AG04450 (cell line): Measurements from ENCODE around the gene KRT9. TPM values are rescaled to one million over a fixed set of nuclear protein-coding genes. Genes with fewer than 3 reads are reported as not detected.

Experiments
- CTCF ChIA-PET: fragments of 300-600, 350-600 bp; formaldehyde crosslinking; extraction: SDS; loops from one replicate; lab custom pipeline; 2022; ENCODE audit warnings: antibody characterized with exemption, inconsistent platforms; lab: Charles Lee
- POLR2A ChIA-PET: fragments of 350-600 bp; formaldehyde crosslinking; extraction: SDS; loops from one replicate; lab custom pipeline; 2021; ENCODE audit warnings: antibody characterized with exemption, inconsistent platforms; lab: Yijun Ruan, JAX
- DNase-seq: peaks from one replicate; pipeline ENCODE4 v3.0.0-alpha.2; 2011; ENCODE audit warnings: low read depth, low spot score
- H3K27ac ChIP-seq: one replicate; pipeline ENCODE4 v1.5.1; 2012; ENCODE audit warnings: low read depth, low read length, control low read depth
- H3K27me3 ChIP-seq: one replicate; pipeline ENCODE4 v1.6.0; 2012; ENCODE audit warnings: low read length; ENCODE audit not compliant: control insufficient read depth, insufficient read depth
- H3K4me3 ChIP-seq: 2 replicates; pipeline ENCODE4 v1.5.1; 2011; ENCODE audit warnings: mild to moderate bottlenecking, low read depth, low read length, control low read depth
- H3K9me3 ChIP-seq: 2 replicates; pipeline ENCODE4 v1.5.1; 2012; ENCODE audit warnings: low read length; ENCODE audit not compliant: control insufficient read depth, insufficient read depth
- CTCF ChIP-seq: IDR thresholded peaks from 2 replicates; pipeline ENCODE4 v1.5.1; 2011; ENCODE audit warnings: low read depth, low read length, control low read depth, inconsistent platforms
- polyA plus RNA-seq: library from polyadenylated mRNA; depleted of rRNA; stranded (reverse); fragments of >200 nt; gene quantifications from 2 replicates; pipeline ENCODE4 v1.2.3, GENCODE V29; 2011; rRNA removed

Gene KRT9
- polyA plus RNA-seq, 1 experiment: not detected

- DNase-seq: no peak
- POLR2A ChIA-PET: no interaction called here
- no peak for TF ChIP-seq CTCF
These were observed 52.9 kb downstream of the KRT9 start, which contains the start of gene KRT15 for GRCh38 chr17:41518789-41519449. Gene KRT15, minus strand, starts transcription at chr17:41518890. Its CDS starts 63 bp downstream, at chr17:41518827.

DNA sequence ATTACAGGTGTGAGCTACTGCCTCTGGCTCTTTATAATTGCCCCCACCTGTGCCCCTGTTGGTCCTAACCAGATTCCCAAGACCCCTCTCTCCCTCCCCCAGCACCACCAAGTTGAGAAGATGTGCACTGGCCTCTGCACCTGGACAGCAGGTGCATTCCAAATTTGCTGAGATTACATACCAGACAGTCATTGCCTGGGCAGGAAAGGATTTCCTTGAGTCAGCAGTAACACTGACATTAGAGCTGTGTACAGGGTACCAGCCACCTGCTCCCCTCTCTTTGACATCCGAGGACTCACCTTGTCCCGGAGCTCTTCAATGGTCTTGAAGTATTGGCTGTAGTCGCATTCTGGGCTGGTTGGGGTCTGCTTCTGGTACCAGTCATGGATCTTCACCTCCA, 53.8 kb downstream of the KRT9 start:
- no peak for TF ChIP-seq CTCF
- H3K27ac ChIP-seq: no peak overlapping the region
- DNase-seq: no peak
- no peaks in the 10 kb centered on the region for H3K27me3 ChIP-seq
- no peak overlapping the region for H3K4me3 ChIP-seq
- POLR2A ChIA-PET: no interaction called here
- CTCF ChIA-PET: interaction anchor here (0.6 to 1.1 kb wide), 3 partner anchors 31 to 148 kb away, joined by 3 to 5 read pairs (median 3); no protein-coding TSS in a partner anchor
- no peaks in the 10 kb centered on the region for H3K9me3 ChIP-seq

More at GRCh38 chr17:41518789-41519449, 52.9 kb downstream of the KRT9 start, which contains the start of gene KRT15:
- CTCF ChIA-PET: no interaction called here
- H3K9me3 ChIP-seq: peaks cover 3% of the 10 kb centered on the region; the same call in 1 of the 2 replicates
- H3K27ac ChIP-seq: no peak within 1 kb of the TSS
- H3K4me3 ChIP-seq: no peak within 1 kb of the TSS
- no peaks in the 10 kb centered on the region for H3K27me3 ChIP-seq

GRCh38 chr17:41516830-41517283, 55.0 kb downstream of the KRT9 start:
- no peak for DNase-seq
- Histone ChIP-seq H3K27me3 (no peaks in the 10 kb centered on the region), H3K27ac (no peak overlapping the region), H3K4me3 (no peak overlapping the region), H3K9me3 (no peaks in the 10 kb centered on the region)
- no peak for TF ChIP-seq CTCF
- POLR2A ChIA-PET: no interaction called here
- CTCF ChIA-PET: interaction anchor here (0.6 kb wide), 1 partner anchor 132 kb away, joined by 7 read pairs; no protein-coding TSS in a partner anchor

DNA sequence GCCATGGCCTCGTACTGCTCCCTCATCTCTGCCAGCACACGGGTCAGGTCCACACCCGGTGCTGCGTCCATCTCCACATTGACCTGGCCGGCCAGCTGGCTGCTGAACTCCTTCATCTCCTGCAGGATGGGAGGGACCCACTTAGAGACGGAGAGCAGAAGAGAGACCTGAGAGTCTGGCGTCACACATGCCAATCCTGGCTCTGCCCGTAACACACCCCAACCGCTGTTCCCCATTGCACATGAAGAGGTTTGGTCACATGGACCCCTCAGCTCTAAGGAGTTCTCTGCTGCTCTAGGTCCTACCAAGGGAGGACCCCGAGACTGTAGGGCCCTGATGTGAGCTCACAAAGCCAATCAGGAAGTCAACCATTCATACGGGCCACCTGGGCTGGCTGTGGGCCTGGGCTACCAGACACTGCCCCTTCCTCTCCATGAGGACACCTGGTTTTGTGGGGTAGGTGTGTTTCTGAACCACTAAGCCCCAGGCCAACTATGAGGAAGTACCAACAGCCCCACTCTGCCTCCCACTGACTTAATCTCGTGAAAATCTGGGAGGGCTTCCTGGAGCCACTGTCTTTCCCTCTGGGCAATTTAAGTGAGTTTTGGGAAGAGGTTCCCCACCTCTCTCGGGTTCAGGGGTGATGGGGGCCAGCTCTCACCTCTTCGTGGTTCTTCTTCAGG, 55.6 kb downstream of the KRT9 start:
- H3K27me3 ChIP-seq: no peaks in the 10 kb centered on the region
- H3K9me3 ChIP-seq: no peaks in the 10 kb centered on the region
- DNase-seq: no peak
- no peak for TF ChIP-seq CTCF
- CTCF ChIA-PET: interaction anchor here (0.6 to 2.6 kb wide), 2 partner anchors 33 to 132 kb away, joined by 7 to 9 read pairs; no protein-coding TSS in a partner anchor
- H3K27ac ChIP-seq: no peak overlapping the region
- H3K4me3 ChIP-seq: no peak overlapping the region
- POLR2A ChIA-PET: no interaction called here

Other genes with a start within 250 kb of the KRT9 start
- gene KRT33A, start 221.2 kb downstream of the KRT9 start, polyA plus RNA-seq: not detected in 2 replicates
- 0.07 TPM in 1 of 2 replicates, not detected in the other for gene KRT33B, start 202.2 kb downstream of the KRT9 start, polyA plus RNA-seq
- gene KRT34, start 189.8 kb downstream of the KRT9 start, polyA plus RNA-seq: 0.27 and 0.29 TPM in 2 replicates
- not detected in 2 replicates for gene KRT31, start 174.5 kb downstream of the KRT9 start, polyA plus RNA-seq
- not detected in 2 replicates for gene KRT37, start 147.5 kb downstream of the KRT9 start, polyA plus RNA-seq
- gene KRT38, start 131.1 kb downstream of the KRT9 start, polyA plus RNA-seq: 0.11 and 0.17 TPM in 2 replicates
- gene KRT32, start 104.7 kb downstream of the KRT9 start, polyA plus RNA-seq: 0.09 and 0.14 TPM in 2 replicates
- gene KRT35, start 90.9 kb downstream of the KRT9 start, polyA plus RNA-seq: not detected in 2 replicates
- not detected in 2 replicates for gene KRT36, start 82.1 kb downstream of the KRT9 start, polyA plus RNA-seq
- 0.05 TPM in 1 of 2 replicates, not detected in the other for gene KRT13, start 66.4 kb downstream of the KRT9 start, polyA plus RNA-seq
- 1.4 and 1.8 TPM in 2 replicates for gene KRT15, start 53.2 kb downstream of the KRT9 start, polyA plus RNA-seq
- gene KRT19, start 43.8 kb downstream of the KRT9 start, polyA plus RNA-seq: 19.7 and 27.6 TPM in 2 replicates
- gene KRT14, start 14.8 kb upstream of the KRT9 start, polyA plus RNA-seq: 0.09 TPM in 1 of 2 replicates, not detected in the other
- gene KRT16, start 40.7 kb upstream of the KRT9 start, polyA plus RNA-seq: not detected in 2 replicates
- gene KRT17, start 52.5 kb upstream of the KRT9 start, polyA plus RNA-seq: 2.8 and 4.9 TPM in 2 replicates
- 529 and 549 TPM in 2 replicates for gene EIF1, start 116.8 kb upstream of the KRT9 start, polyA plus RNA-seq
- not detected in 2 replicates for gene GAST, start 140.3 kb upstream of the KRT9 start, polyA plus RNA-seq
- gene HAP1, start 162.6 kb upstream of the KRT9 start, polyA plus RNA-seq: 0.04 and 0.07 TPM in 2 replicates
- 13.5 and 25.7 TPM in 2 replicates for gene JUP, start 214.7 kb upstream of the KRT9 start, polyA plus RNA-seq
- 51.5 and 58.8 TPM in 2 replicates for gene P3H4, start 239.9 kb upstream of the KRT9 start, polyA plus RNA-seq
- 487 and 624 TPM in 2 replicates for gene FKBP10, start 240.9 kb upstream of the KRT9 start, polyA plus RNA-seq